ENCODE results near the gene ADARB1. TPM values are rescaled to one million over a fixed set of nuclear protein-coding genes. Genes with fewer than 3 reads are reported as not detected.

The ADARB1 gene
- total RNA-seq, 3 donors from 2014 or later (not counting 1 experiment from before 2014, with no cell fraction given): 20.7 to 28.0 (median 26.6) TPM

- Mint-ChIP-seq H3K4me1 (peaks cover under 1 to 5% of the 10 kb centered on the region in 2 donors), H3K27ac (no peak overlapping the region), H3K36me3 (no peaks in the 10 kb centered on the region), H3K9me3 (no peaks in the 10 kb centered on the region), H3K4me3 (no peak overlapping the region), H3K27me3 (ENCODE audit: low read depth in 2 of 2) (peaks cover 0 to 2% of the 10 kb centered on the region in 2 donors)
- H3K36me3 ChIP-seq (ENCODE audit: control insufficient read depth, insufficient read depth, low read length): peaks cover 2% of the 10 kb centered on the region
- H3K4me1 ChIP-seq (ENCODE audit: control insufficient read depth, insufficient read depth, low read length): no peaks in the 10 kb centered on the region
- 99% methylated on average over 3 of the region's 3 CpGs for WGBS (ENCODE audit: insufficient coverage)
- ATAC-seq (no peak), DNase-seq (no peak)
- no peak overlapping the region for H3K4me3 ChIP-seq (ENCODE audit: low read length)
- no peaks in the 10 kb centered on the region for H3K9me3 ChIP-seq (ENCODE audit: control insufficient read depth, insufficient read depth, low read length)
- intact Hi-C loops (cut with micrococcal nuclease): no loop called here
- H3K27ac ChIP-seq (ENCODE audit: low read length): no peak overlapping the region
- no peaks in the 10 kb centered on the region for H3K27me3 ChIP-seq (ENCODE audit: control insufficient read depth, insufficient read depth, low read length)
- TF ChIP-seq CTCF (IDR thresholded peaks at IDR 0.05): no peak
Measured at GRCh38 chr21:45135122-45135521, 60.7 kb downstream of the ADARB1 start.

GRCh38 chr21:45135868-45136267 is 61.5 kb downstream of the ADARB1 start:
- no peak for ATAC-seq
- no peak overlapping the region for H3K4me3 Mint-ChIP-seq
- intact Hi-C loops (cut with micrococcal nuclease): no loop called here

GRCh38 chr21:45136500-45136899 is 62.1 kb downstream of the ADARB1 start:
- H3K9me3 Mint-ChIP-seq: no peaks in the 10 kb centered on the region
- H3K9me3 ChIP-seq (ENCODE audit: control insufficient read depth, insufficient read depth, low read length): no peaks in the 10 kb centered on the region
- 96% methylated on average over 8 of the region's 8 CpGs for WGBS (ENCODE audit: insufficient coverage)
- DNase-seq (no peak), ATAC-seq (no peak)
- peaks cover 2% of the 10 kb centered on the region for H3K36me3 ChIP-seq (ENCODE audit: control insufficient read depth, insufficient read depth, low read length)
- TF ChIP-seq CTCF (IDR thresholded peaks at IDR 0.05): no peak
- H3K27me3 Mint-ChIP-seq (ENCODE audit: low read depth in 2 of 2): peaks cover 0 to 2% of the 10 kb centered on the region in 2 donors
- peaks cover 6 to 9% of the 10 kb centered on the region in 2 donors for H3K4me1 Mint-ChIP-seq
- intact Hi-C loops (cut with micrococcal nuclease): no loop called here
- H3K4me3 Mint-ChIP-seq: no peak overlapping the region
- H3K27ac ChIP-seq (ENCODE audit: low read length): no peak overlapping the region
- no peaks in the 10 kb centered on the region for H3K27me3 ChIP-seq (ENCODE audit: control insufficient read depth, insufficient read depth, low read length)
- H3K27ac Mint-ChIP-seq: no peak overlapping the region
- H3K4me1 ChIP-seq (ENCODE audit: control insufficient read depth, insufficient read depth, low read length): peaks cover 5% of the 10 kb centered on the region
- H3K36me3 Mint-ChIP-seq: no peaks in the 10 kb centered on the region
- H3K4me3 ChIP-seq (ENCODE audit: low read length): no peak overlapping the region

More at GRCh38 chr21:45135868-45136267, 61.5 kb downstream of the ADARB1 start:
- TF ChIP-seq CTCF (IDR thresholded peaks at IDR 0.05): no peak
- Mint-ChIP-seq H3K4me1 (peaks cover 6 to 9% of the 10 kb centered on the region in 2 donors), H3K9me3 (no peaks in the 10 kb centered on the region), H3K27me3 (ENCODE audit: low read depth in 2 of 2) (peaks cover 0 to 2% of the 10 kb centered on the region in 2 donors), H3K36me3 (no peaks in the 10 kb centered on the region), H3K27ac (no peak overlapping the region)
- H3K9me3 ChIP-seq (ENCODE audit: control insufficient read depth, insufficient read depth, low read length): no peaks in the 10 kb centered on the region
- H3K27me3 ChIP-seq (ENCODE audit: control insufficient read depth, insufficient read depth, low read length): no peaks in the 10 kb centered on the region
- WGBS (ENCODE audit: insufficient coverage): 86% methylated on average over 9 of the region's 9 CpGs
- H3K4me3 ChIP-seq (ENCODE audit: low read length): no peak overlapping the region
- H3K36me3 ChIP-seq (ENCODE audit: control insufficient read depth, insufficient read depth, low read length): peaks cover 2% of the 10 kb centered on the region
- peaks cover 5% of the 10 kb centered on the region for H3K4me1 ChIP-seq (ENCODE audit: control insufficient read depth, insufficient read depth, low read length)
- no peak overlapping the region for H3K27ac ChIP-seq (ENCODE audit: low read length)
- no peak for DNase-seq
